Effector memory CD8-positive, alpha-beta T cell (primary cell): ENCODE measurements around the gene ARL5A.

Experiments used
- ATAC-seq: fragments of 150-1000 bp; cut with Tn5 transposase; replicated peaks from 2 replicates; pipeline ENCODE4 v1.10.0; 2021; ENCODE audit warnings: mild to moderate bottlenecking, moderate library complexity
- DNase-seq, 3 experiments: peaks; one replicate each; pipeline ENCODE4 v3.0.0; 2021
- H3K27ac Mint-ChIP-seq, 2 donors: one replicate each; pipeline ENCODE4 v1.8.0; 2022; ENCODE audit warnings: mild to moderate bottlenecking in 2 of 2, mixed read lengths in 2 of 2, moderate library complexity in 2 of 2
- H3K27me3 Mint-ChIP-seq, 2 donors: one replicate each; pipeline ENCODE4 v1.8.0; 2022; ENCODE audit warnings: mixed read lengths in 2 of 2
- H3K36me3 Mint-ChIP-seq: one replicate; pipeline ENCODE4 v1.8.0; 2022; ENCODE audit warnings: mild to moderate bottlenecking, moderate library complexity, mixed read lengths; ENCODE audit not compliant: insufficient read depth
- H3K4me1 Mint-ChIP-seq, 2 donors: one replicate each; pipeline ENCODE4 v1.8.0; 2022; ENCODE audit warnings: low read depth in 2 of 2, mixed read lengths in 2 of 2
- H3K4me3 Mint-ChIP-seq, 2 donors: one replicate each; pipeline ENCODE4 v1.8.0; 2022; ENCODE audit warnings: mild to moderate bottlenecking in 2 of 2, mixed read lengths in 2 of 2, moderate library complexity in 2 of 2
- H3K9me3 Mint-ChIP-seq, 2 donors: one replicate each; pipeline ENCODE4 v1.8.0; 2022; ENCODE audit warnings: mixed read lengths in 2 of 2

ARL5A gene

DNA sequence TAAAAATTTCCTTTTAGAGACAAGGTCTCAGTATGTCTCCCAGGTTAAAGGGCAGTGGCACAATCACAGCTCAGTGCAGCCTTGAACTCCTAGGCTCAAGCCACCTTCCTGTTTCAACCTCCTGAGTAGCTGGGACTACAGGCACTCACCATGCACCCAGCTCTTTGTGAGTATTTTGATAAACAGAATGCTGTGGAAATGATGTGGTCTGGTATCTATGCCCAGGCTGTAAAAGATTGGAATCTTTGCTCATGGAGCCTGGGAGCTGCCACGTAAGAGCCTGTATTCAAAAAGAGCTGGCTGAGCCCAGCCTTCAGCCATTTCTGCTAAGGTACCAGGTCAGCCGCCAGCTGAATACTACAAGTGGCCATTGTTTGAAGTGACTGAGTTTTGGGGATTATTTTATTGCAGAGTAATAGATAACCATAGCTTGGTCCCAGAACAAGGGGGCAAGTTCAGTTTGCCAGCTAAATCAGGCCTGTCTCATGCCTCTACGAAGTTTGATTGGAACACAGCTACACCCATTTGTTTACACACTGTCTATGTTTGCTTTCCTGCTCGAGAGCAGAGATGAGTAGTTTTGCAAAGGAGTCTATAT, 21.3 kb upstream of the ARL5A start:
- Mint-ChIP-seq H3K4me1 (no peaks in the 10 kb centered on the region), H3K36me3 (no peaks in the 10 kb centered on the region), H3K27ac (no peak overlapping the region), H3K9me3 (no peaks in the 10 kb centered on the region), H3K4me3 (no peak overlapping the region), H3K27me3 (peaks cover 5 to 17% of the 10 kb centered on the region in 2 donors)
- ATAC-seq (no peak), DNase-seq (no peak)

DNA sequence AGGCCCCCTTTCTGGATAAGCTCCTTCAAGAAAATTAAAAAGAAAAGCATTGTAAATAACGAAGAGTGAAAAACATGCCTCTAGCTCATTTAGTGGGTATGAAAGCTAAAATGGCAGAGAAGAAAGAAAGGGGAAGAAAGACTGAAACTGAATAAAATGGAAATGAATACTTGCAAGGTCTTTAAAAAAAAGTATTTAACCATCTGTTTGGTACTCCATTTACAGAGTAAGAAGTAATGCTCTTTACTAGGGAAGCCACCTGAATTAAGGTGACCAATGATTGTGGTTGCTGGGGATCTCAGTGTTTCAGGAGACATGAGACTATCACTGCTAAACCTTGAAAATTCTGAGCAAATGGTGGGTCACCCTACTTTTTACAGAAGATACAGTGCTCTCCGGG, 17.7 kb upstream of the ARL5A start:
- no peak for DNase-seq
- no peaks in the 10 kb centered on the region for H3K4me1 Mint-ChIP-seq
- H3K4me3 Mint-ChIP-seq, result no peak overlapping the region
- H3K36me3 Mint-ChIP-seq, result no peaks in the 10 kb centered on the region
- peaks cover 14 to 27% of the 10 kb centered on the region in 2 donors for H3K27me3 Mint-ChIP-seq
- H3K9me3 Mint-ChIP-seq, result no peaks in the 10 kb centered on the region
- ATAC-seq, result no peak
- H3K27ac Mint-ChIP-seq, result no peak overlapping the region

DNA sequence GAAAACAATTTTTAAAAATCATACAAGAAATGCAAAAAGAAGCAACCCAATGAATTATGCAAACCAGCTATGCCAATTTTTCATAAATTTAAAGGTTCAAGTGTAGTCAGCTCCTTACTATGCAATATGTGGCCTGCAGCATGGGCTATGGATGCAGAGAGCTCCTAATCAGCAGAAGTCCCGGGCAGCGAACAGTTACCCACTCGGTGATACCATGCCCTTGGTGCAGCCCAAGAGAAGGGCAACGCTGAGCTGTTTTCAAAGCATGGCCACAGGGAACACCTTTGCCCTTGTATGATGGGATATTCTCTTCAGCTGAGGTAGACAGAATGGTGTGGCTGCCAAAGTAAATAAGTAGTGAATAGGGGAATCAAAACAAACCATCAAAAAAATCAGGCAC, 17.3 kb upstream of the ARL5A start:
- Mint-ChIP-seq H3K4me3 (no peak overlapping the region), H3K27me3 (peaks cover 14 to 27% of the 10 kb centered on the region in 2 donors), H3K9me3 (no peaks in the 10 kb centered on the region), H3K4me1 (no peaks in the 10 kb centered on the region), H3K27ac (no peak overlapping the region), H3K36me3 (no peaks in the 10 kb centered on the region)
- DNase-seq (no peak), ATAC-seq (no peak)

DNA sequence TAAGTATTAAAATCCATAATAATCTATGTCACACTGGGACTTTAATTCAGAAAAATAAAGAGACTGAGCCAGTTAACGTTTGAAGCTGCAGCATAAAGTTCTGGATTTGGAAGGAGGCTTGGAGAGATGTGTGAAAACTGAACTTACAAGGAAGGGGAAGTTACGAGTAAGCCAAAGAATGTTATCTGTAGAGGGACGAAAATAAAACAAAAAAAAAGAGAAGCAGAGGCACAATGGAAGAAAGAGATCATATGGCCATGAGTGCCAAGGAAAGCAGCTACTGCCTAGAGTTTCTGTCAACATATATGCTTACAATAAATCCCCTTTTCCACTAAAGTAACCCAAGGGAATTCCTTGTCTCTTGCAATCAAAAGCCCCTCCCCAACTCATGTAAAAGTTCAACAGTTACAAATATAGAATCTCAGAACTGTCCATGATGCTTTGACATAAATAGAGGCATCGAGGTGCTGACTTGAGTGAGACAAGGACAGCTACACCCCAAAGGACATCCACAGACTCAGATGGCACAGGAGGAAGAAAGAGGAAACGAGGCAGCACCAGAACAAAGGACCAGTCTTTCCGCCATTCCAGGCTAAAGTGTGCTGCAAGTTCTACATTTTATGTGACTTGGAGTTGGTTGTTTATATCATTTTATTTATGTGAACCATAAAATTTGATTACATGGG, 16.1 kb upstream of the ARL5A start:
- H3K4me1 Mint-ChIP-seq, result no peaks in the 10 kb centered on the region
- DNase-seq (no peak), ATAC-seq (no peak)
- H3K27me3 Mint-ChIP-seq, result peaks cover 14 to 27% of the 10 kb centered on the region in 2 donors
- no peak overlapping the region for H3K4me3 Mint-ChIP-seq
- H3K27ac Mint-ChIP-seq, result no peak overlapping the region
- no peaks in the 10 kb centered on the region for H3K36me3 Mint-ChIP-seq
- H3K9me3 Mint-ChIP-seq, result no peaks in the 10 kb centered on the region

DNA sequence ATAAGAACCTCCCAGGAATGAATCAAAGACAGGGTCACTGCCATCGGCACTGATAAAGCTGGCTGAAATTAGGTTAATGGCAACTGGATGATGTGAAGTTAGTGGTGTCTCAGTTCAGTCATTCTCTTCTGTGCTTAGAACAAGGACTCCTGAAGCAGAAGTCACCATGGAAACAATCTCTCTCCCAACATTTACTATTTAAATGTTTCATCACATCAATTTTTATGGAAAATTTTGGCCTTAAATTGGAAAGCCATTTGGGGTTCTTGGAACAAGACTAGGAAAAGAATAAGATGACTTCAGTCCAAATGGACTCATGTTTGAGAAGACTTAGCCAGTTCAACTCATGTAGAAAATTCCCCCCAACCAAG, 15.5 kb upstream of the ARL5A start:
- Mint-ChIP-seq H3K27ac (no peak overlapping the region), H3K36me3 (no peaks in the 10 kb centered on the region), H3K4me1 (no peaks in the 10 kb centered on the region), H3K9me3 (no peaks in the 10 kb centered on the region), H3K4me3 (no peak overlapping the region), H3K27me3 (peaks cover 14 to 27% of the 10 kb centered on the region in 2 donors)
- ATAC-seq (no peak), DNase-seq (no peak)

DNA sequence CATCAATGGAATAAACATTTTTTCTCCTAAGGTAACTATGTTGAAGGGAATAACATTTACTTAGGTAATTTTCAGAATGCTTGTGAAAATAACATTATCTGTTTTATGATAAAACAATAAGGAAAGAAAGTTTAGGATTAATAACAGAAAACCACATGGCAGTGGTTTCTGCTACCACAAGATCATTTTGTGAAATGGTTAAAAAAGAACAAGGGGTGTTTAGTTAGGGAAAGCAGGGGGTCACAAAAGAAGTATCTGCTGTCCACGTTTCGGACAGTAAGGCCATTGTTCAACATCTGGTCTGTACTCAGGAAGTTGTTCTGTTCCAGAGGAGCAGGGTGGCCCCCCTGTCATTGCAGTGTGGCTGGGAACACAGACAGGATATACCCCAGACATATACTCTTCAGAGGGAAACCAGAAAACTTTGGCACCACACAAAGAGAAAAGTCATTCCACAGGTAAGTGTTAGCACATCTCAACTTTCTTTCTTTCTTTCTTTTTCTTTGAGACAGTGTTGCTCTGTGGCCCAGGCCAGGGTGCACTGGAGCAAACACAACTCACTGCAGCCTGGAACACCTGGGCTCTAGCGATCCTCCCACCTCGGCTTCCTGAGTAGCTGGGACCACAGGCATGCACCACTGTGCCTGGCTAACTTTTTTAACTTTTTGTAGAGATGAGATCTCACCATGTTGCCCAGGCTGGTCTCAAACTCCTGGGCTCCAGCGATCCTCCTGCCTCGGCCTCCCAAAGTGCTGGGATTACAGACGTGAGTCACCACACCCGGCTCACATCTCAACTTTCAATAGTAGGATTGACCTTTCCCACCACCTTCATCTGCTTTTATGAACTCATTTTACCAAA, 14.8 kb upstream of the ARL5A start:
- H3K27me3 Mint-ChIP-seq, result peaks cover 14 to 23% of the 10 kb centered on the region in 2 donors
- ATAC-seq (no peak), DNase-seq (no peak)
- no peaks in the 10 kb centered on the region for H3K9me3 Mint-ChIP-seq
- no peaks in the 10 kb centered on the region for H3K36me3 Mint-ChIP-seq
- H3K27ac Mint-ChIP-seq, result no peak overlapping the region
- no peak overlapping the region for H3K4me3 Mint-ChIP-seq
- H3K4me1 Mint-ChIP-seq, result no peaks in the 10 kb centered on the region

DNA sequence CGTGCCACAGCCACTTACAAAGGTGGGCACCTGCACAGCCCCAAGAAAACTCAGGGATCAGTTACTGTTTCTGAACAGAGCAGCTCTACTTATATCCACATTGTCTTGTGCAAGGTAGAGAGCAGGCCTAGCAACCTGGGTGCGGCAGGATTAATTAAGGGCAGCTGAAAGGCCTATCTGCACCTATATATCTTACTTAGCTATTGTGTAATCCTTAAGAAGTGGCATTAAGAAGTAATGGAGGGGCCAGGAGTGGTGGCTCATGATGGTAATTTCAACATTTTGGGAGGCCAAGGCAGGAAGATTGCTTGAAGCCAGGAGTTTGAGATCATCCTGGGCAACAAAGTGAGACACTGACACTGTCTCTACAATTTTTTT, 12.8 kb upstream of the ARL5A start:
- no peaks in the 10 kb centered on the region for H3K4me1 Mint-ChIP-seq
- H3K27me3 Mint-ChIP-seq, result peaks cover 14 to 19% of the 10 kb centered on the region in 2 donors
- H3K36me3 Mint-ChIP-seq, result no peaks in the 10 kb centered on the region
- ATAC-seq, result no peak
- H3K27ac Mint-ChIP-seq, result no peak overlapping the region
- no peak overlapping the region for H3K4me3 Mint-ChIP-seq
- no peak for DNase-seq
- H3K9me3 Mint-ChIP-seq, result no peaks in the 10 kb centered on the region

DNA sequence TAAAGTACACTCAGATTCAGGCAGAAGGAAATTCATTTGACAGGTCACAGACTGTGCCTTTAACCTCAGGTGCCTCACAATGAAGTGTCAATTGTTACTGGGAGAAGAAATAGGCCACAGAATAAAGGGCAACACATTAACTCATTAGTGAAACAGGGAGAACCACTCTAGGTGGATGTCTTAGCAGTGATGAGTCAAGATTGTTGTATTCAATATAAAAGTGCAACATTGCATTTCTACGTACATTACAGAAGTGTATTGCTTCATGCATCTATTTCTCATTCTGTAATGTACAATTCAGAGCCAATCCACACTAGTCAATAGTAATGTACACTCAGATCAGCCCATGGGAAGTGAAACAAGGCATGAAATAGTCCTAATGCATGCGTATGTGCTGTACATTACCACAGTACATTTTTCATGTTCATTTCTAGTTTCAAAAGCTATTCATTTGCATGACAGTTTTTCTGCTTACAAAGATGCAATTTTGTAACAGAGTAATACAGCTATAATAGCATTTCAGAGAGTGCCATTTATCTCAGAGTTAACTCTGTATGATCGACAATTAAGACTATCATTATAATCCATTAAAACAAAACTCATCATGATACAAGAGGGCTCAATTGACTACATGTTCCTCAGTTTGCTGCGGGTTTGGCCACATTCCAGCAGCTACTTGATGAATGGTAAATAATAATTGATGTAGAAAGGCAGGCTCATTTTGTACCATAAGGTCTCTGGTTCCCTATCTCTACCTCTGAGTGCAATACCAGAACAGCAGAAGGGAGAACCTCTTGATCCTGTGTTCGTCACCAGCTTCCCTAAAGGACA, 12.2 kb upstream of the ARL5A start:
- no peak for DNase-seq
- no peak overlapping the region for H3K27ac Mint-ChIP-seq
- peaks cover 13 to 14% of the 10 kb centered on the region in 2 donors for H3K27me3 Mint-ChIP-seq
- no peaks in the 10 kb centered on the region for H3K9me3 Mint-ChIP-seq
- H3K4me1 Mint-ChIP-seq, result no peaks in the 10 kb centered on the region
- no peaks in the 10 kb centered on the region for H3K36me3 Mint-ChIP-seq
- H3K4me3 Mint-ChIP-seq, result no peak overlapping the region
- peak; percentile 12 for ATAC-seq

DNA sequence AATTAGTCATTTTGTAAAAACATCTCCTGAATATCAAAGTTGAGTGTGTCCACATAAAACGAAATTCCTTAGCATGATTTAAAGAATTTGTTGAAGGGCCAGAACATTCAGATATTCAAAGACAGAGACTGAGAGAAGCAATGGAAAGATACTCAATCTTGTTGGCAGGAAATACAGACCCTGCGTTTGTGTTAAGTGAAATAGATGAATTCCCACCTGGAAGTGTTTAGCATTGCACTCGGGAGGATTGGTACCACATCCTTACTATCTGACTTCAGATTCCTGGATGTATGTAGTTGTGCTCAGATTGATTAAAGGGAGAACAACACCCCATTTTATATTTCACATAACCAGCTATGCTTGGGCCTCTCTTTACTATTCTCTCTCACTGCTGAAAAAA, 9.7 kb upstream of the ARL5A start:
- Mint-ChIP-seq H3K4me3 (no peak overlapping the region), H3K27ac (no peak overlapping the region), H3K27me3 (peaks cover 0 to 2% of the 10 kb centered on the region in 2 donors), H3K9me3 (no peaks in the 10 kb centered on the region), H3K4me1 (no peaks in the 10 kb centered on the region), H3K36me3 (no peaks in the 10 kb centered on the region)
- ATAC-seq (no peak), DNase-seq (no peak)

DNA sequence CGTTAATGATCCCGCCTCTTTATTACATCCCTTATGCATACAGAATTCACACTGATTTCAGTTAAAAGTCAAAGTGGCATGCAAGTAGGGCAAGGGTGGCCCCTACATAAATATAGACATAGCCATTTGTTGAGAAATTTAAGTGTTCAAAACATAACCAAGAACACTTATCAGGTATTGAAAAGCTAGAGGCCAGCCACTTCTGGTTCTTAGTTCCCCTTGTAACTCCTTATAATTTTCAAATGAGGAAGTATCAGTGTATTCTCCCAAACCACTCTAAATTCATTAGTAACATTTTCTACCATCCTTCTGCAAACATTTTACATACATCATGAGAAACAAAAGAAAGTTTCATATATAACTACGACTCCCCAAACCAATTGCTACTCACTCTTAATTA, 5.8 kb upstream of the ARL5A start:
- Mint-ChIP-seq H3K4me1 (peaks cover under 1 to 1% of the 10 kb centered on the region in 2 donors), H3K27ac (no peak overlapping the region), H3K27me3 (no peaks in the 10 kb centered on the region), H3K4me3 (no peak overlapping the region), H3K36me3 (no peaks in the 10 kb centered on the region), H3K9me3 (no peaks in the 10 kb centered on the region)
- no peak for ATAC-seq
- DNase-seq, result no peak

DNA sequence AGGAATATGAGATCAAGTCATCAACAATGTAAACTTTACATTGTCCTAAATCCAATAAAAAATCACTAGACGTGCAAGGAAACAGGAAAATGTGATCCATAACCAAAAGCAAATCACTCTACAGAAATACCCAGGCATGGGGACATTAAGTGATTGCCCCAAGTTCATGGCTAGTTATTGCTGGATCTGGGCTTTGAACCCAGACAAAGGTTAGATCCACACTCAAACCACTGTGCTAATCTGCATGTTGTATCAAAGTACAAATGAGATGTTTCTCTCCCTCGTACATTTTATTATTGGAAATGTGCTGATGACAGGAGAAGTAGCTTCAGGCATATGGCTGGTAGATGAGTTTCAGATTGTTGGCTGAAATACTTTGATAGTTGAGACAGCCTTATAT, 2.7 kb upstream of the ARL5A start:
- DNase-seq, result no peak
- Mint-ChIP-seq H3K27ac (no peak overlapping the region), H3K4me1 (peaks cover 18 to 19% of the 10 kb centered on the region in 2 donors), H3K36me3 (peaks cover 17% of the 10 kb centered on the region), H3K4me3 (no peak overlapping the region), H3K9me3 (no peaks in the 10 kb centered on the region), H3K27me3 (no peaks in the 10 kb centered on the region)
- ATAC-seq, result no peak

DNA sequence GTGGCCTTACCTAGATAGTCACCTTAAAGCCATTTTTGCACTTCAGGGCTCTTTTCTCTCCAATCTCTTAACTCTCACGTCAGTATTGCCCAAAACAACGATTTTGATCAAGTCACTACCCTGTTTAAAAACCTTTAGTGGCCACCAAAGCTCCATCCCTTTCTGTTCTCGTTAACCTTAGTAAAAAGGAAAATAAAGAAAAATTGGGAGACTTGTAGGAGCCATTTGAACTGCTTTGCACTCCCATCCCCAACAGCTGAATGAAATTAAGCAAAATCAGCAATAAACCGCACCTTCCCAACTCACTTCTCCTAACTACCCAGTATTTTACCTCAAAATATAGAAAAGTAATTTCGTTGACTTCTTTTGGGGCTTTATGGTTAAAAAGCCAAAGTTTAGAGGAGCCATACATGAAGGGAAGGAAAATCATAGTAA, 686 bp upstream of the ARL5A start:
- DNase-seq (no peak), ATAC-seq (no peak)
- peaks cover 17% of the 10 kb centered on the region for H3K36me3 Mint-ChIP-seq

DNA sequence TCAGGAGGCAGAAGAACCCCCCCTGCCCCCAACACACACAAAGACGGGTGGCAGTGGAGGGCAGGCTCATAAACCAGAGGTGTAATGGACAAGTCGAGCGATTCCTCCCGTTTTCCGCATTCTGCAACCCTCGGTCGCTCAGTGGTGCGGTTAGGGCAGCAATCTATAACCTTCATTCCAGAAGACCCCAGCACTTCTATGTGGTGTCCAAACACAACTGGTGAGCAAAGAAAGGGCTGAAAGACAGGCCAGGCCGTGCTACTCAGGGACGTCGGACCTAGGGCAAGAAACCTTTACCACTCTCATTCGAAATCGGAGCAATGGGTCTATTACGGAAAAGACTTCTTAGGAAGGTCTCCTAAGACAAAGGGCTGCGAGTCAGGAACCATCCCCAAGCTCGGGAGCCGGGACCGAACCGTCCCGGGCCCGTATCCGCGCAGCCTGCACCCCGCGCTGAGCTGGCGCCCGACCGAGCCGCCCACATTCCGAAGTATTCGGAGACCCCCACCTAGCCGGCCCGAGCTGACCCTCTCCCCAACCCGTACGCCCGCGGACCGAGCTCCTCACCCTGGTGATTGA, 568 bp downstream of the ARL5A start:
- DNase-seq, result peak in 2 of 3 experiments; percentile 5 to 8
- H3K4me1 Mint-ChIP-seq, result peaks cover 39 to 50% of the 10 kb centered on the region in 2 donors
- H3K36me3 Mint-ChIP-seq, result peaks cover 22% of the 10 kb centered on the region

More for the DNA sequence above, 686 bp upstream of the ARL5A start:
- Mint-ChIP-seq H3K27ac (peak overlapping the region; percentile 94 to 95), H3K27me3 (no peaks in the 10 kb centered on the region), H3K9me3 (no peaks in the 10 kb centered on the region), H3K4me1 (peaks cover 30 to 37% of the 10 kb centered on the region in 2 donors), H3K4me3 (peak overlapping the region; percentile 90 to 93)

More for the DNA sequence above, 568 bp downstream of the ARL5A start:
- Mint-ChIP-seq H3K27ac (peak overlapping the region; percentile 94 to 95), H3K4me3 (peak overlapping the region; percentile 90 to 93), H3K27me3 (no peaks in the 10 kb centered on the region), H3K9me3 (no peaks in the 10 kb centered on the region)
- peak; percentile 26 for ATAC-seq
